HepG2 (cell line): ENCODE data around the gene TRIM7. TPM values are rescaled to one million over a fixed set of nuclear protein-coding genes. Genes with fewer than 3 reads are reported as not detected.

Experiments used
- ATF4 ChIP-seq, 2 experiments: fragments of 450-650 bp in 1 of 2; sonication (generic) in 1 of 2; formaldehyde crosslinking; IDR thresholded peaks; 2 replicates each; pipeline versions ENCODE4 v1.5.0 to v1.8.0; 2020 to 2022; ENCODE audit warnings: mild to moderate bottlenecking in 1 of 2, missing genetic modification reagents in 1 of 2
- ATM ChIP-seq: fragments of 450-650 bp; IDR thresholded peaks from 2 replicates; pipeline ENCODE4 v1.7.1; 2017; ENCODE audit warnings: mild to moderate bottlenecking, borderline replicate concordance
- ATRX ChIP-seq: sonication (generic); formaldehyde crosslinking; IDR thresholded peaks from 2 replicates; pipeline ENCODE4 v1.4.0; 2020; ENCODE audit warnings: missing genetic modification reagents, borderline replicate concordance
- EEA1 ChIP-seq: sonication (generic); formaldehyde crosslinking; IDR thresholded peaks from 2 replicates; pipeline ENCODE4 v1.5.1; 2020; ENCODE audit warnings: mild to moderate bottlenecking, missing genetic modification reagents, borderline replicate concordance
- FOSL2 ChIP-seq: sonication (generic); formaldehyde crosslinking; IDR thresholded peaks from 2 replicates; pipeline ENCODE4 v1.4.0; 2020; ENCODE audit warnings: missing genetic modification reagents
- HOXA5 ChIP-seq: sonication (generic); formaldehyde crosslinking; IDR thresholded peaks from 2 replicates; pipeline ENCODE4 v1.4.0; 2020; ENCODE audit warnings: missing genetic modification reagents
- KAT8 ChIP-seq: IDR thresholded peaks from 2 replicates; pipeline ENCODE4 v1.6.1; 2016; ENCODE audit warnings: missing genetic modification reagents, missing compliant biosample characterization
- MAX ChIP-seq: IDR thresholded peaks from 2 replicates; pipeline ENCODE4 v1.6.1; 2012; ENCODE audit warnings: inconsistent platforms
- SAFB2 ChIP-seq: sonication (generic); formaldehyde crosslinking; IDR thresholded peaks from 2 replicates; pipeline ENCODE4 v1.5.1; 2020; ENCODE audit warnings: missing genetic modification reagents, low read depth, mild to moderate bottlenecking, borderline replicate concordance
- SMARCC2 ChIP-seq: fragments of 450-650 bp; IDR thresholded peaks from 2 replicates; pipeline ENCODE4 v1.6.1; 2017; ENCODE audit warnings: antibody characterized with exemption, mild to moderate bottlenecking
- SRF ChIP-seq: IDR thresholded peaks from 2 replicates; pipeline ENCODE4 v1.6.1; 2011; ENCODE audit warnings: mild to moderate bottlenecking, low read depth, low read length, moderate library complexity
- THAP9 ChIP-seq: sonication (generic); formaldehyde crosslinking; IDR thresholded peaks from 2 replicates; pipeline ENCODE4; 2020; ENCODE audit warnings: missing genetic modification reagents, mild to moderate bottlenecking, borderline replicate concordance
- ZBTB34 ChIP-seq: sonication (generic); formaldehyde crosslinking; IDR thresholded peaks from 2 replicates; pipeline ENCODE4 v1.8.0; 2022; ENCODE audit warnings: mild to moderate bottlenecking, missing genetic modification reagents
- ZFP37 ChIP-seq: sonication (generic); formaldehyde crosslinking; IDR thresholded peaks from 2 replicates; pipeline ENCODE4 v1.4.0; 2020; ENCODE audit warnings: missing genetic modification reagents, borderline replicate concordance
- ZKSCAN8 ChIP-seq: IDR thresholded peaks from 2 replicates; pipeline ENCODE4 v1.6.1; 2016; ENCODE audit warnings: borderline replicate concordance, missing genetic modification reagents, missing compliant biosample characterization
- ZNF180 ChIP-seq: sonication (generic); formaldehyde crosslinking; IDR thresholded peaks from 2 replicates; pipeline ENCODE4 v1.4.0; 2020; ENCODE audit warnings: low read depth, missing genetic modification reagents, borderline replicate concordance
- ZNF276 ChIP-seq: sonication (generic); formaldehyde crosslinking; IDR thresholded peaks from 2 replicates; pipeline ENCODE4 v1.4.0; 2020; ENCODE audit warnings: mild to moderate bottlenecking, low read depth, missing genetic modification reagents
- ZNF331 ChIP-seq: sonication (generic); formaldehyde crosslinking; IDR thresholded peaks from 2 replicates; pipeline ENCODE4 v1.4.0; 2020; ENCODE audit warnings: missing genetic modification reagents
- ZNF367 ChIP-seq: sonication (generic); formaldehyde crosslinking; IDR thresholded peaks from 2 replicates; pipeline ENCODE4 v1.4.0; 2020; ENCODE audit warnings: missing genetic modification reagents, borderline replicate concordance
- ZNF607 ChIP-seq: sonication (generic); formaldehyde crosslinking; IDR thresholded peaks from 2 replicates; pipeline ENCODE4 v1.5.1; 2020; ENCODE audit warnings: missing genetic modification reagents, mild to moderate bottlenecking, borderline replicate concordance
- ZNF672 ChIP-seq: sonication (generic); formaldehyde crosslinking; IDR thresholded peaks from 2 replicates; pipeline ENCODE4 v1.8.1; 2022; ENCODE audit warnings: missing genetic modification reagents
- ZNF746 ChIP-seq: sonication (generic); formaldehyde crosslinking; IDR thresholded peaks from 2 replicates; pipeline ENCODE4 v1.8.0; 2022; ENCODE audit warnings: mild to moderate bottlenecking, missing genetic modification reagents
- ZNF768 ChIP-seq: sonication (generic); formaldehyde crosslinking; IDR thresholded peaks from 2 replicates; pipeline ENCODE4 v1.4.0; 2020; ENCODE audit warnings: missing genetic modification reagents
- polyA plus RNA-seq, 8 experiments: library from polyadenylated mRNA; depleted of rRNA in 3 of 8; stranded (reverse) in 7 of 8; unstranded in 1 of 8; fragments of >200 nt; fragmentation: Illumina TruSeq in 4 of 8; extraction: Trizol in 4 of 8; gene quantifications; 2 replicates each; pipeline versions ENCODE4 v1.2.1 to v1.2.3, GENCODE V29; 2011 to 2016; ENCODE audit warnings: low read depth in 4 of 8, missing spikeins in 1 of 8, mixed read lengths in 1 of 8; ENCODE audit not compliant: insufficient read depth in 1 of 8
- total RNA-seq, 5 experiments: library from RNA; depleted of rRNA; stranded (reverse); fragments of >200 nt; fragmentation: Illumina TruSeq; extraction: Trizol; gene quantifications; 2 replicates each; pipeline ENCODE4 v1.2.3, GENCODE V29; 2016; ENCODE audit warnings: low read depth in 1 of 5

The TRIM7 gene
- total and polyA plus RNA-seq, 2 of the 13 experiments (the other 11 are each of a cell fraction or from before 2014, with no cell fraction given) = 0.13 TPM; not detected in 1

- TF ChIP-seq ZKSCAN8 (CRISPR knock-in tag) (no peak), ZNF746 (CRISPR knock-in tag) (0 out of 2 replicates have a peak, but pooled peaks have one; percentile 18), EEA1 (CRISPR knock-in tag) (no peak), THAP9 (CRISPR knock-in tag) (no peak), SMARCC2 (no peak), ZNF331 (CRISPR knock-in tag) (peak; percentile 73; the same call in 1 of the 2 replicates), ZNF367 (CRISPR knock-in tag) (peak; percentile 29; the same call in 1 of the 2 replicates), ZNF607 (no peak), ATF4 (CRISPR knock-in tag; IDR thresholded peaks at IDR 0.05) (peak in 1 of 2 experiments; percentile 22; a peak in 1 of 4 replicates), ZNF672 (CRISPR knock-in tag) (no peak), ATRX (CRISPR knock-in tag) (no peak), ZNF180 (CRISPR knock-in tag) (no peak), ZBTB34 (CRISPR knock-in tag) (no peak), FOSL2 (CRISPR knock-in tag) (peak; percentile 21; the same call in 1 of the 2 replicates), KAT8 (CRISPR knock-in tag) (0 out of 2 replicates have a peak, but pooled peaks have one; percentile 53), HOXA5 (peak; percentile 28; the same call in 1 of the 2 replicates), MAX (peak; percentile 36; the same call in 1 of the 2 replicates), SAFB2 (CRISPR knock-in tag) (peak; percentile 31; the same call in 1 of the 2 replicates), ZNF768 (CRISPR knock-in tag) (no peak), SRF (no peak), ZNF276 (CRISPR knock-in tag) (no peak), ATM (no peak), ZFP37 (CRISPR knock-in tag) (no peak)
Observed at GRCh38 chr5:181207214-181207959, 2.4 kb upstream of the TRIM7 start (continued).
